Natural killer cell (primary cell): ENCODE results near the gene HDAC4. TPM values are rescaled to one million over a fixed set of nuclear protein-coding genes. Genes with fewer than 3 reads are reported as not detected.

Experiments
- ATAC-seq, 3 donors: fragments of 150-1000 bp in 2 of 3; fragments of 200-7000 bp in 1 of 3; cut with Tn5 transposase; 1 replicate in 1 of 3; 2 replicates in 2 of 3; pipeline ENCODE4 v1.10.0; 2021; ENCODE audit warnings: mild to moderate bottlenecking in 2 of 3, moderate library complexity in 2 of 3
- DNase-seq, 2 donors: peaks; one replicate each; pipeline versions ENCODE4 v3.0.0 to v3.0.0-alpha.2; 2013 to 2021; ENCODE audit warnings: mixed read lengths in 1 of 2
- H3K27ac ChIP-seq: one replicate; pipeline ENCODE4 v1.5.1; 2013; ENCODE audit warnings: mild to moderate bottlenecking, low read length
- H3K27me3 ChIP-seq: one replicate; pipeline ENCODE4 v1.6.1; 2013; ENCODE audit warnings: low read length; ENCODE audit not compliant: control insufficient read depth, insufficient read depth
- H3K36me3 ChIP-seq: one replicate; pipeline ENCODE4 v1.6.1; 2013; ENCODE audit warnings: low read length; ENCODE audit not compliant: control insufficient read depth, insufficient read depth
- H3K4me1 ChIP-seq: one replicate; pipeline ENCODE4 v1.6.1; 2013; ENCODE audit warnings: low read length; ENCODE audit not compliant: control insufficient read depth, insufficient read depth
- H3K4me3 ChIP-seq: one replicate; pipeline ENCODE4 v1.5.1; 2013; ENCODE audit warnings: low read length
- H3K9me3 ChIP-seq: one replicate; pipeline ENCODE4 v1.6.1; 2013; ENCODE audit warnings: low read length; ENCODE audit not compliant: control insufficient read depth, insufficient read depth
- H3K27ac Mint-ChIP-seq, 2 donors: one replicate each; pipeline ENCODE4 v1.8.0; 2022; ENCODE audit warnings: mild to moderate bottlenecking in 2 of 2, mixed read lengths in 2 of 2, moderate library complexity in 1 of 2
- H3K27me3 Mint-ChIP-seq, 2 donors: one replicate each; pipeline ENCODE4 v1.8.0; 2022; ENCODE audit warnings: low read depth in 2 of 2, mixed read lengths in 2 of 2
- H3K36me3 Mint-ChIP-seq: one replicate; pipeline ENCODE4 v1.8.0; 2022; ENCODE audit warnings: mixed read lengths
- H3K4me1 Mint-ChIP-seq, 2 donors: one replicate each; pipeline ENCODE4 v1.8.0; 2022; ENCODE audit warnings: mixed read lengths in 2 of 2
- H3K4me3 Mint-ChIP-seq: one replicate; pipeline ENCODE4 v1.8.0; 2022; ENCODE audit warnings: mild to moderate bottlenecking, moderate library complexity, mixed read lengths
- H3K9me3 Mint-ChIP-seq, 2 donors: one replicate each; pipeline ENCODE4 v1.8.0; 2022; ENCODE audit warnings: mixed read lengths in 2 of 2
- WGBS: methylation state at CpG from one replicate; pipeline ENCODE4 v1.1.7; 2013; ENCODE audit warnings: missing lambda C conversion rate; ENCODE audit not compliant: insufficient coverage; 5-methylcytosine and 5-hydroxymethylcytosine counted together
- intact Hi-C: fragments of 100-400 bp; cut with micrococcal nuclease; formaldehyde crosslinking; loops from one replicate; pipeline ENCODE4 v1.14.2; 2022
- total RNA-seq, 4 donors: library from RNA; stranded (reverse); fragments of 120-200 nt in 1 of 4; gene quantifications; one replicate each; pipeline versions ENCODE4 v1.2.3 to v1.2.4, GENCODE V29; 2013 to 2022
- TF ChIP-seq, protein P1 (sequence below): fragments of 200-600 bp; IDR thresholded peaks from one replicate; pipeline ENCODE4 v1.8.0; 2022; ENCODE audit warnings: antibody characterized with exemption

The HDAC4 gene
- total RNA-seq, 3 donors from 2014 or later (not counting 1 experiment from before 2014, with no cell fraction given): 74.9 to 105 (median 100) TPM

DNA sequence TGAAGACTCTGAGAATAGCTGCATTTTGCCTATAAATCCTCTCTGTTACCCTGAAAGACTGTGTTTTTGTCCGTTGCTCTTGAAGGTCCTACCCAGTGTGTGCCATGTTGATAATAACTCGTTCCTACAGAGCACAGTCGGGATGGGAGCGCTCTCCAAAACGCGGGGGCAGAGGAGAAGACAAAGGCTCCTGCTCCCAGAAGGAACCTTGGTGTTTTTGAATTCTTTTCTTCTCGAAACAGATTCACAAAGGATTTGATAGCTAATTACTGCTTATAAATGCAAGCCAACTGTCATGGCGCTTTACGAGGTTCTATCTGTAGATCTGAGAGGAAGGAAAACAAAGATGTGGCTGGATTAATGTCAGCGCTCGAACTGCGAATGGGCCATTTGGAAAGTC lies 19.3 kb upstream of the HDAC4 start:
- Histone ChIP-seq H3K9me3 (no peaks in the 10 kb centered on the region), H3K27ac (no peak overlapping the region), H3K4me3 (no peak overlapping the region), H3K4me1 (no peaks in the 10 kb centered on the region), H3K36me3 (no peaks in the 10 kb centered on the region), H3K27me3 (no peaks in the 10 kb centered on the region)
- no peaks in the 10 kb centered on the region for H3K36me3 Mint-ChIP-seq
- intact Hi-C loops: no loop called here
- TF ChIP-seq, protein P1, sequence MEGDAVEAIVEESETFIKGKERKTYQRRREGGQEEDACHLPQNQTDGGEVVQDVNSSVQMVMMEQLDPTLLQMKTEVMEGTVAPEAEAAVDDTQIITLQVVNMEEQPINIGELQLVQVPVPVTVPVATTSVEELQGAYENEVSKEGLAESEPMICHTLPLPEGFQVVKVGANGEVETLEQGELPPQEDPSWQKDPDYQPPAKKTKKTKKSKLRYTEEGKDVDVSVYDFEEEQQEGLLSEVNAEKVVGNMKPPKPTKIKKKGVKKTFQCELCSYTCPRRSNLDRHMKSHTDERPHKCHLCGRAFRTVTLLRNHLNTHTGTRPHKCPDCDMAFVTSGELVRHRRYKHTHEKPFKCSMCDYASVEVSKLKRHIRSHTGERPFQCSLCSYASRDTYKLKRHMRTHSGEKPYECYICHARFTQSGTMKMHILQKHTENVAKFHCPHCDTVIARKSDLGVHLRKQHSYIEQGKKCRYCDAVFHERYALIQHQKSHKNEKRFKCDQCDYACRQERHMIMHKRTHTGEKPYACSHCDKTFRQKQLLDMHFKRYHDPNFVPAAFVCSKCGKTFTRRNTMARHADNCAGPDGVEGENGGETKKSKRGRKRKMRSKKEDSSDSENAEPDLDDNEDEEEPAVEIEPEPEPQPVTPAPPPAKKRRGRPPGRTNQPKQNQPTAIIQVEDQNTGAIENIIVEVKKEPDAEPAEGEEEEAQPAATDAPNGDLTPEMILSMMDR: no peak
- H3K27me3 Mint-ChIP-seq: peaks cover 31 to 36% of the 10 kb centered on the region in 2 donors
- no peak for ATAC-seq
- no peak overlapping the region for H3K4me3 Mint-ChIP-seq
- WGBS: 93% methylated on average over 12 of the region's 12 CpGs
- no peaks in the 10 kb centered on the region for H3K9me3 Mint-ChIP-seq
- H3K27ac Mint-ChIP-seq: no peak overlapping the region
- no peaks in the 10 kb centered on the region for H3K4me1 Mint-ChIP-seq
- DNase-seq: no peak

DNA sequence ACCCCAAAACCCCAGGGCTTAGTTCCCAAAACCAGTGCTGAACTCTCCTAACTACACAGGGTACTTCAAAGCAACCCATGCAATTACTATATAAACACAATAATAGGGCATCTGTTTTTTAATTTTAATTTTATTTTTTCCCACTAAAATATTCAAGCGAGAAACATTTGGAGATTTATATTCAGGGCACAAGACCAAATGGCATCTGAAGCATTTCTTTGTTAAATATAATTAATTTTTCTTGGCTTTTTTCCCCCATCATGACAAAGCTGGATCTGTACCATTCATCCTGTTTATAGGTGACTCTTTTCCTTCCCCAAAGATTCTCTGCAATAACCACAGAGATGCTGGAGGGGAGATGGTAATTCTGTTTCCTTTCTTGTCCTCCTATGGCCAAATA lies 18.1 kb upstream of the HDAC4 start:
- WGBS: no CpG with 5 or more reads among the region's 1 CpG
- Histone ChIP-seq H3K4me1 (no peaks in the 10 kb centered on the region), H3K4me3 (no peak overlapping the region), H3K9me3 (no peaks in the 10 kb centered on the region), H3K27ac (no peak overlapping the region), H3K36me3 (no peaks in the 10 kb centered on the region), H3K27me3 (no peaks in the 10 kb centered on the region)
- intact Hi-C loops: no loop called here
- Mint-ChIP-seq H3K9me3 (peaks cover 3% of the 10 kb centered on the region in 2 donors), H3K27ac (no peak overlapping the region), H3K4me1 (peaks cover under 1 to 4% of the 10 kb centered on the region in 2 donors), H3K36me3 (peaks cover 6% of the 10 kb centered on the region), H3K4me3 (no peak overlapping the region), H3K27me3 (peaks cover 32 to 36% of the 10 kb centered on the region in 2 donors)
- no peak for ATAC-seq
- TF ChIP-seq, protein P1: no peak
- DNase-seq: no peak

DNA sequence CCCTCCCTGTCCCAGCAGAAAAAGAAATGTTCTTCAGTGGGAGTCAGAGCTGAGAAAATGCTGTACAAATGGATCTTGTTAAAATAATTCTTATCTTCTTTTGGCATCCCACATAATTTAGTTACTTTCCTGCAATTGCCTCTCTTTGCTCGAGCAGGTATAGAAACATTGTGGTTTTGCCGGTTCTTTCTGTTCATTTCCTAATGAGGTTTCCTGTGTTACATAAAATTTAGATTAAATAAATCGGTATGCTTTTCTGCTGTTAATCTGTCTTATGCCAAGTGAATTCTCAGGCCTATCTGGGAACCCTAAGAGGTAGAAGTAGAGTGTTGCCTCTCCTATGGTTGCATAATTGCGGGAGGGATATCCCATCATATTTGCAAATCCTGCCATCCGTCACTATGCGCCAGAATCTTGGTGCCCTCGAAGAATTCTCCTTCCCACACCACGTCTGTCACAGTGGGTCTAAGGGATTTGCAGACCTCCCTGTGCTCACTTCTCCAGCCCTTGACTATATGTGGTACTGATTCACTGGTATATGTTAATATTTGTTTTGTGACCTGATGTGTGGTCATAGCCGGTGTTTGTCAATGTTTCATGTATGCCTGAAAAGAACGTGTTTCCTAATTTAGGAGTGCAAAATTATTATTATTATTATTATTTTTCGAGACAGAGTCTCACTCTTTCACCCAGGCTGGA lies 12.2 kb upstream of the HDAC4 start:
- Mint-ChIP-seq H3K9me3 (peaks cover 4 to 5% of the 10 kb centered on the region in 2 donors), H3K27me3 (peaks cover 29 to 37% of the 10 kb centered on the region in 2 donors), H3K4me1 (peaks cover 29 to 32% of the 10 kb centered on the region in 2 donors), H3K27ac (no peak overlapping the region), H3K36me3 (peaks cover 10% of the 10 kb centered on the region), H3K4me3 (peak overlapping the region; percentile 77)
- H3K4me1 ChIP-seq: peaks cover 19% of the 10 kb centered on the region
- intact Hi-C loops: no loop called here
- H3K36me3 ChIP-seq: no peaks in the 10 kb centered on the region
- 29% methylated on average over 8 of the region's 11 CpGs for WGBS
- H3K4me3 ChIP-seq: no peak overlapping the region
- DNase-seq: peak in 1 of 2 donors; percentile 39
- peak in 1 of 3 donors; percentile 60 for ATAC-seq
- TF ChIP-seq, protein P1: no peak
- H3K27me3 ChIP-seq: no peaks in the 10 kb centered on the region
- no peak overlapping the region for H3K27ac ChIP-seq
- no peaks in the 10 kb centered on the region for H3K9me3 ChIP-seq
